H1 (cell line): ENCODE measurements around the gene CARD14. TPM values are rescaled to one million over a fixed set of nuclear protein-coding genes. Genes with fewer than 3 reads are reported as not detected.

Experiments used
- PHF8 ChIP-seq: fragments of 200-600 bp; sonication (generic); conservative IDR thresholded peaks from 2 replicates; pipeline ENCODE4 v1.7.1; 2012; ENCODE audit warnings: low read depth, mild to moderate bottlenecking, inconsistent platforms, low read length, moderate library complexity
- TCF12 ChIP-seq: IDR thresholded peaks from 2 replicates; pipeline ENCODE4 v1.6.1; 2011; ENCODE audit warnings: low read depth, mild to moderate bottlenecking, low read length
- YY1 ChIP-seq: IDR thresholded peaks from 2 replicates; pipeline ENCODE4 v1.6.1; 2011; ENCODE audit warnings: low read depth, mild to moderate bottlenecking, low read length
- polyA plus RNA-seq, 7 experiments: library from polyadenylated mRNA; depleted of rRNA in 3 of 7; stranded (reverse) in 5 of 7; unstranded in 2 of 7; fragments of >200 nt in 5 of 7; fragments of 200-250 nt in 2 of 7; gene quantifications; 1 replicate in 5 of 7; 2 replicates in 1 of 7; 4 replicates in 1 of 7; pipeline versions ENCODE4 v1.2.1 to v1.2.3, GENCODE V29; 2011 to 2013; ENCODE audit warnings: missing spikeins in 2 of 7, mixed read lengths in 2 of 7
- total RNA-seq: library from RNA; stranded (reverse); fragmentation: NEBNext Ultra II Directional; extraction: Animal tissue kit (Norgen Biotek cat#: 25700); gene quantifications from 2 replicates; pipeline ENCODE4 v1.2.1, GENCODE V29; 2021
- TF ChIP-seq, protein P1 (sequence below): fragments of 300-600 bp; sonication (generic); IDR thresholded peaks from 2 replicates; pipeline ENCODE4 v1.7.1; 2012; ENCODE audit warnings: low read length, moderate library complexity, mild to moderate bottlenecking, inconsistent platforms; ENCODE audit not compliant: insufficient replicate concordance

Gene CARD14
- total and polyA plus RNA-seq, 2 of the 8 experiments (the other 6 are each of a cell fraction or from before 2014, with no cell fraction given) = 0.08 TPM; not detected in 1

DNA sequence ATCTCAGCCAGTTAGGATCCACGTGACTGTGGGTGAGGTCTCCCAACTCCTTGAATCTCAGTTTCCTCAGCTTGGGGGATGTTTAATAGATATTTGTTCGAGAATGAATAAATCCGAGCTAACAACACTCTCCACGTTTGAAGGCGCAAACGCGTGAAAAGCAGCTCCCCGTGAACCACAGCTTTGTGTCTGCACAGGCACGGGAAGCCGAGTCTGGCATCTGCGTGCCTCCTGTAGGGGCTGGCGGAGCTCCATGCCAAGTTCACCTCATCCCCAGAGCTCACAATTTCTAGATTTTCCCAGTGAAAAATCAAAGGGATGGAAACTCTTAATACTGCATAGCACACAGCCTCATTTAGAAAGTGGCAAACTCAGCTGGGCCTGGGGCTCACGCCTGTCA, 36.0 kb downstream of the CARD14 start (continued):
- TF ChIP-seq, protein P1, sequence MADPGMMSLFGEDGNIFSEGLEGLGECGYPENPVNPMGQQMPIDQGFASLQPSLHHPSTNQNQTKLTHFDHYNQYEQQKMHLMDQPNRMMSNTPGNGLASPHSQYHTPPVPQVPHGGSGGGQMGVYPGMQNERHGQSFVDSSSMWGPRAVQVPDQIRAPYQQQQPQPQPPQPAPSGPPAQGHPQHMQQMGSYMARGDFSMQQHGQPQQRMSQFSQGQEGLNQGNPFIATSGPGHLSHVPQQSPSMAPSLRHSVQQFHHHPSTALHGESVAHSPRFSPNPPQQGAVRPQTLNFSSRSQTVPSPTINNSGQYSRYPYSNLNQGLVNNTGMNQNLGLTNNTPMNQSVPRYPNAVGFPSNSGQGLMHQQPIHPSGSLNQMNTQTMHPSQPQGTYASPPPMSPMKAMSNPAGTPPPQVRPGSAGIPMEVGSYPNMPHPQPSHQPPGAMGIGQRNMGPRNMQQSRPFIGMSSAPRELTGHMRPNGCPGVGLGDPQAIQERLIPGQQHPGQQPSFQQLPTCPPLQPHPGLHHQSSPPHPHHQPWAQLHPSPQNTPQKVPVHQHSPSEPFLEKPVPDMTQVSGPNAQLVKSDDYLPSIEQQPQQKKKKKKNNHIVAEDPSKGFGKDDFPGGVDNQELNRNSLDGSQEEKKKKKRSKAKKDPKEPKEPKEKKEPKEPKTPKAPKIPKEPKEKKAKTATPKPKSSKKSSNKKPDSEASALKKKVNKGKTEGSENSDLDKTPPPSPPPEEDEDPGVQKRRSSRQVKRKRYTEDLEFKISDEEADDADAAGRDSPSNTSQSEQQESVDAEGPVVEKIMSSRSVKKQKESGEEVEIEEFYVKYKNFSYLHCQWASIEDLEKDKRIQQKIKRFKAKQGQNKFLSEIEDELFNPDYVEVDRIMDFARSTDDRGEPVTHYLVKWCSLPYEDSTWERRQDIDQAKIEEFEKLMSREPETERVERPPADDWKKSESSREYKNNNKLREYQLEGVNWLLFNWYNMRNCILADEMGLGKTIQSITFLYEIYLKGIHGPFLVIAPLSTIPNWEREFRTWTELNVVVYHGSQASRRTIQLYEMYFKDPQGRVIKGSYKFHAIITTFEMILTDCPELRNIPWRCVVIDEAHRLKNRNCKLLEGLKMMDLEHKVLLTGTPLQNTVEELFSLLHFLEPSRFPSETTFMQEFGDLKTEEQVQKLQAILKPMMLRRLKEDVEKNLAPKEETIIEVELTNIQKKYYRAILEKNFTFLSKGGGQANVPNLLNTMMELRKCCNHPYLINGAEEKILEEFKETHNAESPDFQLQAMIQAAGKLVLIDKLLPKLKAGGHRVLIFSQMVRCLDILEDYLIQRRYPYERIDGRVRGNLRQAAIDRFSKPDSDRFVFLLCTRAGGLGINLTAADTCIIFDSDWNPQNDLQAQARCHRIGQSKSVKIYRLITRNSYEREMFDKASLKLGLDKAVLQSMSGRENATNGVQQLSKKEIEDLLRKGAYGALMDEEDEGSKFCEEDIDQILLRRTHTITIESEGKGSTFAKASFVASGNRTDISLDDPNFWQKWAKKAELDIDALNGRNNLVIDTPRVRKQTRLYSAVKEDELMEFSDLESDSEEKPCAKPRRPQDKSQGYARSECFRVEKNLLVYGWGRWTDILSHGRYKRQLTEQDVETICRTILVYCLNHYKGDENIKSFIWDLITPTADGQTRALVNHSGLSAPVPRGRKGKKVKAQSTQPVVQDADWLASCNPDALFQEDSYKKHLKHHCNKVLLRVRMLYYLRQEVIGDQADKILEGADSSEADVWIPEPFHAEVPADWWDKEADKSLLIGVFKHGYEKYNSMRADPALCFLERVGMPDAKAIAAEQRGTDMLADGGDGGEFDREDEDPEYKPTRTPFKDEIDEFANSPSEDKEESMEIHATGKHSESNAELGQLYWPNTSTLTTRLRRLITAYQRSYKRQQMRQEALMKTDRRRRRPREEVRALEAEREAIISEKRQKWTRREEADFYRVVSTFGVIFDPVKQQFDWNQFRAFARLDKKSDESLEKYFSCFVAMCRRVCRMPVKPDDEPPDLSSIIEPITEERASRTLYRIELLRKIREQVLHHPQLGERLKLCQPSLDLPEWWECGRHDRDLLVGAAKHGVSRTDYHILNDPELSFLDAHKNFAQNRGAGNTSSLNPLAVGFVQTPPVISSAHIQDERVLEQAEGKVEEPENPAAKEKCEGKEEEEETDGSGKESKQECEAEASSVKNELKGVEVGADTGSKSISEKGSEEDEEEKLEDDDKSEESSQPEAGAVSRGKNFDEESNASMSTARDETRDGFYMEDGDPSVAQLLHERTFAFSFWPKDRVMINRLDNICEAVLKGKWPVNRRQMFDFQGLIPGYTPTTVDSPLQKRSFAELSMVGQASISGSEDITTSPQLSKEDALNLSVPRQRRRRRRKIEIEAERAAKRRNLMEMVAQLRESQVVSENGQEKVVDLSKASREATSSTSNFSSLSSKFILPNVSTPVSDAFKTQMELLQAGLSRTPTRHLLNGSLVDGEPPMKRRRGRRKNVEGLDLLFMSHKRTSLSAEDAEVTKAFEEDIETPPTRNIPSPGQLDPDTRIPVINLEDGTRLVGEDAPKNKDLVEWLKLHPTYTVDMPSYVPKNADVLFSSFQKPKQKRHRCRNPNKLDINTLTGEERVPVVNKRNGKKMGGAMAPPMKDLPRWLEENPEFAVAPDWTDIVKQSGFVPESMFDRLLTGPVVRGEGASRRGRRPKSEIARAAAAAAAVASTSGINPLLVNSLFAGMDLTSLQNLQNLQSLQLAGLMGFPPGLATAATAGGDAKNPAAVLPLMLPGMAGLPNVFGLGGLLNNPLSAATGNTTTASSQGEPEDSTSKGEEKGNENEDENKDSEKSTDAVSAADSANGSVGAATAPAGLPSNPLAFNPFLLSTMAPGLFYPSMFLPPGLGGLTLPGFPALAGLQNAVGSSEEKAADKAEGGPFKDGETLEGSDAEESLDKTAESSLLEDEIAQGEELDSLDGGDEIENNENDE = no peak
- TF ChIP-seq YY1 (no peak), PHF8 (no peak), TCF12 (no peak)
